CD4-positive, alpha-beta T cell treated with Interleukin-17A for 4 hours (primary cell): ENCODE results near the gene PCDHGA6.
A peak's percentile ranks its signal among the peaks of the same experiment; 100 is the strongest.
"Not testable (repeated sequence)": the region's sequence is repeated elsewhere in the genome, so short reads cannot be mapped to it uniquely, and the experiment has no call there.

ENCODE experiments used
- DNase-seq: peaks from one replicate; pipeline ENCODE4 v3.0.0-alpha.2; 2020; ENCODE audit warnings: mixed read lengths

Gene PCDHGA6

DNA sequence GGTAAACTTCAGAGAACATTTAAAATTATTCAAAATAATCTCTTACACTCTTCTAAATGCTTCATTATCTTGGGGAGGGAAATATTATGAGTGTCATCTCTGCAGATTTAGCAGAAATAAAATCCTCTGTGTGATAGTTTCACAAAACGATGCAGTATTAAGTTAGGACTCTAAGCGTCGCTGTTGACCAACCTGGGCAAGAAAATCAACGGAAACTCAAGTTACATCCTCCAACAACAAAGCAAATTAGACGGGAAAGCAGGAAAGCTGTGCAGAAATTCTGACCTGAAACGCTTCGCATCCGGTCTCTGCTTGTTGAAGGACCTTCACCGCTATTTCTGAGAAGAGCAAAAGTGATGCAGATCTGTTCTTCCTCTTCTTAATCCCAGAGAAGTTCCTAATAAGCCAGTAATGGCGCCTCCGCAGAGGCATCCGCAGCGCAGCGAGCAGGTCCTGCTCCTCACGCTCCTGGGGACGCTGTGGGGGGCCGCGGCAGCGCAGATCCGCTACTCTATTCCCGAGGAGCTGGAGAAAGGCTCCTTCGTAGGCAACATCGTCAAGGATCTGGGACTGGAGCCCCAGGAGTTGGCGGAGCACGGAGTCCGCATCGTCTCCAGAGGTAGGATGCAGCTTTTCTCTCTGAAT, at the start of gene PCDHGA6:
Gene PCDHGA6, plus strand, starts transcription at position 219 of the 645 bp plus-strand sequence. Its CDS starts 193 bp downstream, at position 412.
- no peak for DNase-seq

DNA sequence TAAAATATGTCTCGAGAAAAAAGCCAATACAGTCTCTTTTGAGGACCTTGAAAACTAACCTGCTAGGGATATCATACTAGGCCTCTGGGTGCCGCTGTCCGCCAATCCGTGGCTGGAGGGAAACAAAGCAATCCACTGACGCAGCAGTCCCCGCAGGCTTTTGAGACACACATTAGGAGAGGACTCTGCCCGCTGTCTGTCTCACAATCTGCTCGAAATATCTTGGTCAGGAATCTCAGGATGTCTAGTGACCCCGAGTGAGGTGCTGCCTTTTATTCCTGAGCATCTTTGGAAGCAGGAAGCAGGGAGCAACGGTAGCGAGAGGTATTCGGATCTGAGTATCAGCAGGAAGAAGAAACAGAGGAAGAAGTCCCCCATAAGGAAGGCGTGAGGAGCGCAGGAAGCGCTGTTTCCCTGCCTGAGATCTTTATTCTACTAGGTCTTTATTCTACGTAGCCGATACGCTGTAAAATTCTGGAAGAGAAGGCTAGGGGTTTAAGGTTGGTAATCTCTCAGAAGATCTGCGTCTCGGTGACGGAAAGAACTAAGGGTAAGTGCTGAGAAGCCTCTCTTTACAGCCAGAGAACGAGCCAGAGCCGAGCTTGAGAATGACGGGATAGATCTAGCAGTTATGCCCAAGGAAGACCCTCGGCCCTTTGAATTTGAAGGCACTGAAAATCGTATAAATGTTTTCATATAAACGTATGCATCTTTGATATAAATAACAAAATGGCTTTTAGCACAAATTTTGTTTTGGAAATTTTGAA, 47.4 kb upstream of the PCDHGA6 start:
- peak; percentile 76 for DNase-seq

DNA sequence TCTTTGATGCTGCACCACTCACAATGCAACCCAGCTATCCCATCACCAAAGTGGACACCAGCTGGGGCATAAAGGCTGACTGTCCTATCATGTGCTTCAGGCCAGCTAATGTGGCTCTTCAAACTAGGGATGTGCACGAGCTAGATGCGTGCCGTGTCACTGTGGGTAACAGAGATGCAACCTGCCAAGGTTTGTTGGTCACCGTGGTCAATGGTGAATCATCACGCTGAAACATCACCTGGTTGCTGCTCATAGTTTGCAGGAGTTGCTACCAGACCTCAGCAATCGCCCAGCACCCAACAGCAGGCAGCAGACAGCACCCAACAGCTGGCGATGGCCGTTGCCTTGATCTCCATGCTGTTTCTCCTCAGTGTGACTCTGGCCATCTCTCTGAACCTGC, 45.5 kb upstream of the PCDHGA6 start:
- DNase-seq = no peak

DNA sequence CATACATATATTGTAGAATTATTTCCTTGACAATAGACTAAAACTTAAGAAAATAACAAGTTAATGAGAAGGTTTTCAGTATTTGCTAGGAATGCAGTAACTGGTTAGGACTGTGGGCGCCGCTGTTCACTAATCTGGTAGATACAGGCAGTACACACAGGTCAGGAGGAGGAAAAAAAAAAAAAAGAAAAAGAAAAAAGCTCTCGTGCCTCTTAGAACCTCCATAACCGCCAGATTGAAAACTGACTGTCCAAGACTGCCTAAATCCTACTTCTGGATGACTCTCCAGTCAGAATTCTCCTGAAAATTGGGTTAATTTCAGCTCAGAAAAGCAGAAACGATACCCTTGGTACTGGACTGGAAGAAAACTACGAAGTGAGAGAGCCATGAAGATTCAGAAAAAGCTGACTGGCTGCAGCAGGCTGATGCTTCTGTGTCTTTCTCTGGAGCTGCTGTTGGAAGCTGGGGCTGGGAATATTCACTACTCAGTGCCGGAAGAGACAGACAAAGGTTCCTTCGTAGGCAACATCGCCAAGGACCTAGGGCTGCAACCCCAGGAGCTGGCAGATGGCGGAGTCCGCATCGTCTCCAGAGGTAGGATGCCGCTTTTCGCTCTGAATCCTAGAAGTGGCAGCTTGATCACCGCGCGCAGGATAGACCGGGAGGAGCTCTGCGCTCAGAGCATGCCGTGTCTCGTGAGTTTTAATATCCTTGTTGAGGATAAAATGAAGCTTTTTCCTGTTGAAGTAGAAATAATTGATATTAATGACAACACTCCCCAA, 43.2 kb upstream of the PCDHGA6 start, which contains the start of gene PCDHGA1:
Gene PCDHGA1, plus strand, starts transcription at position 216 of the 782 bp plus-strand sequence.
- peak; percentile 41 for DNase-seq

DNA sequence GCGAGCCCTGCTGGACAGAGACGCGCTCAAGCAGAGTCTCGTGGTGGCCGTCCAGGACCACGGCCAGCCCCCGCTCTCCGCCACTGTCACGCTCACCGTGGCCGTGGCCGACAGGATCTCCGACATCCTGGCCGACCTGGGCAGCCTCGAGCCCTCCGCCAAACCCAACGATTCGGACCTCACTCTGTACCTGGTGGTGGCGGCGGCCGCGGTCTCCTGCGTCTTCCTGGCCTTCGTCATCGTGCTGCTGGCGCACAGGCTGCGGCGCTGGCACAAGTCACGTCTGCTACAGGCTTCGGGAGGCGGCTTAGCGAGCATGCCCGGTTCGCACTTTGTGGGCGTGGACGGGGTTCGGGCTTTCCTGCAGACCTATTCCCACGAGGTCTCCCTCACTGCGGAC, 41.1 kb upstream of the PCDHGA6 start:
- DNase-seq = not testable (repeated sequence)

DNA sequence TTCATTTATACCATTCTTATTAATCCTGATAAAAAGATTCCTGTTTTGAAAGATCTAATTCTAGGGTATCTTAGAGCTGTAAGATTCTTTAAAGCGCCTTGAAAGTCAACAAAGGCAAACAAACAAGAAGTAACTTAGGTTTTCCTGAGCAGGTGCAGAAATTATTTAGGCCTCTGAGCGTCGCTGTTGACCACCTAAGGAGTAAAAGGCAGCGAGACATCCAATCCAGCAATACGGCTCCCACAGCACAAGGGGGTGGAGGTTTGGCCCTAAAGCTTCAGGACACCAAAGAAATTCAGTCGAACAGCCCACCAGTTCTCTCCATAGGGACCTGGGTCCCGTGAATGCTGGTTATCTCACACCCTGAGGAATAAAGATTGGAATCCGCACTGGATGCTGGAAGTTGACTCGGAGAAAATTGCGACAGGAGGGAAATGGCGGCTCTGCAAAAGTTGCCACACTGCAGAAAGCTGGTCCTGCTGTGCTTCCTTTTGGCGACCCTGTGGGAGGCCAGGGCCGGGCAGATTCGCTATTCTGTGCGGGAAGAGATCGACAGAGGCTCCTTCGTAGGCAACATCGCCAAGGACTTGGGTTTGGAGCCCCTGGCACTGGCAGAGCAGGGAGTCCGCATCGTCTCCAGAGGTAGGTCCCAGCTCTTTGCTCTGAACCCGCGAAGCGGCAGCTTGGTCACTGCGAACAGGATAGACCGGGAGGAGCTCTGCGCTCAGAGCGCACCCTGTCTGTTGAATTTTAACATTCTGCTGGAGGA, 35.0 kb upstream of the PCDHGA6 start, which contains the start of gene PCDHGA2:
Gene PCDHGA2, plus strand, starts transcription at position 223 of the 769 bp plus-strand sequence.
- DNase-seq = no peak

DNA sequence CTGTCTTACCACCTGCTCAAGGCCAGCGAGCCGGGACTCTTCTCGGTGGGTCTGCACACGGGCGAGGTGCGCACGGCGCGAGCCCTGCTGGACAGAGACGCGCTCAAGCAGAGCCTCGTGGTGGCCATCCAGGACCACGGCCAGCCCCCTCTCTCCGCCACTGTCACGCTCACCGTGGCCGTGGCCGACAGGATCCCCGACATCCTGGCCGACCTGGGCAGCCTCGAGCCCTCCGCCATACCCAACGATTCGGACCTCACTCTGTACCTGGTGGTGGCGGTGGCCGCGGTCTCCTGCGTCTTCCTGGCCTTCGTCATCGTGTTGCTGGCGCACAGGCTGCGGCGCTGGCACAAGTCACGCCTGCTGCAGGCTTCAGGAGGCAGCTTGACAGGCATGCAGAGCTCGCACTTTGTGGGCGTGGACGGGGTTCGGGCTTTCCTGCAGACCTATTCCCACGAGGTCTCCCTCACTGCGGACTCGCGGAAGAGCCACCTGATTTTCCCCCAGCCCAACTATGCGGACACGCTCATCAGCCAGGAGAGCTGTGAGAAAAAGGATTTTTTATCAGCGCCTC, 32.8 kb upstream of the PCDHGA6 start:
- DNase-seq = not testable (repeated sequence)

DNA sequence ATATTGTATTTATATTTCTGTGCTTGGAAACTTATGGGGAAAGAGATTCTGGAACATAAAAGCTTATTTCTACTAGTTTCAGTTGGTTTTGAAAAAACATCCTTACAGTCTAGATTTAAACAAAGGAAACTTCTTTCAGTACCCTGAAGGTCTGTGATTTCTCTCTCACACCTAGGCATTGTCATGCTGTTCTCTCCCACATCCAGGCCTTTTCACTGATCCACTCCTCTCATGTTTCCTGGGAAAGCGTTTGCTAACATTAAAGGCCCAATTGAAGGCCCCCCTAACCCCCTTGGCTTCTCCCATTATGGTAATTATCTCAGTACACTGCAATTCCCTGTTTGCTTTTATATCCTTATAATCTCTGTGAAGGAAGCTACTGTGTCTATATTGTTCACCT, 30.9 kb upstream of the PCDHGA6 start:
- no peak for DNase-seq

DNA sequence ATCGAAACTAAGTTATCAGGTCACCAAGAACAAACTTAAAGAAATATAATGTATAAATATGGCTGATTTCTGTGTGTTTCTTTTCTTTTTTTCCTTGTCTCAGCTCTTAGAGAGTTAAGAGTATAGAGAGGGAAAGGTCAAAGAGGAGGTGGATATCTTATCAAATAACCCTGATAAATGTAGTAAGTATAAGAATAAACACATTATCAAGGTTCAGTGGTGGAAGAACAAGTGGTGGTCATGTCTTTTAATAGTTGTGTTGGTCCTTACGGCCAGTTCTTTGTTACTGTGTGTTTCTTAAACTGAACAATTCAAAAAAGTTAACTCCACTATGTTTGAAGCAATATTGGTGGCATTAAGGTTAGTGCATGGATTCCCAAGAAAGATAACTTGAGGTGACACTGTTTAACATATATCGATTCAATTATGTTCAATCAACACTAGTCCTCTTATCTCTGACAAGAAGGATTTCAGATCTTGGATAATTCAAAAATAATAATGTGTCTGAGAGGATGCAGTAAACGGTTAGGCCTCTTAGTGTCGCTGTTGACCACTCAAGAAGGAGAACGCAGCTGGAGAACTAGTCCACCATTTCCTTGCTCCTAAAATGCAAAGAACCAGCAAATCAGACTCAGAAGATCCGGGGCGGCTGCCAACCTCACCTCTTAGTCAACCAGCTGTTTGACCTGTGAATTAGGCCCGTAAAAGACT, 30.3 kb upstream of the PCDHGA6 start, which contains the start of gene PCDHGA3:
Gene PCDHGA3, plus strand, starts transcription at position 588 of the 711 bp plus-strand sequence. CDS start 205 bp downstream, outside the sequence.
- no peak for DNase-seq

DNA sequence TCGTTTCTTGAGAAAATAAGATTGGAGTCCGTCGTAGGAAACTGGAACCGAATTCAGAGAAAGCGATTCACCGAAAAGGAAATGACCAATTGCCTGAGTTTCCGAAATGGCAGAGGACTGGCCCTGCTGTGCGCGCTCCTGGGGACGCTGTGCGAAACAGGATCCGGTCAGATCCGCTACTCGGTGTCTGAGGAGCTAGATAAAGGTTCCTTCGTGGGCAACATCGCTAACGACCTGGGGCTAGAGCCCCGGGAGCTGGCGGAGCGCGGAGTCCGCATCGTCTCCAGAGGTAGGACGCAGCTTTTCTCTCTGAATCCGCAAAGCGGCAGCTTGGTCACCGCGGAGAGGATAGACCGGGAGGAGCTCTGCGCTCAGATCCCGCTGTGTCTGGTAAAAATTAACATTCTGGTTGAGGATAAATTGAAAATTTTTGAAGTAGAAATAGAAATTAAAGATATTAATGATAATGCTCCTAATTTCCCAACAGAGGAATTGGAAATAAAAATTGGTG, 29.7 kb upstream of the PCDHGA6 start:
- DNase-seq = no peak

DNA sequence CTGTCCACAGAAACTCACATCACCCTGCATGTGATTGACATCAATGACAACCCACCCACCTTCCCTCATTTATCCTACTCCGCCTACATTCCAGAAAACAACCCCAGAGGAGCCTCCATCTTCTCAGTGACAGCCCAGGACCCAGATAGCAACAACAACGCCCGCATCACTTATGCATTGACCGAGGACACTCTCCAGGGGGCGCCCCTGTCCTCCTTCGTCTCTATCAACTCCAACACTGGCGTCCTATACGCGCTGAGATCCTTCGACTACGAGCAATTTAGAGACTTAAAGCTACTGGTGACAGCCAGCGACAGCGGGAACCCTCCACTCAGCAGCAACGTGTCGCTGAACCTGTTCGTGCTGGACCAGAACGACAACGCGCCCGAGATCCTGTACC, 28.4 kb upstream of the PCDHGA6 start:
- no peak for DNase-seq

DNA sequence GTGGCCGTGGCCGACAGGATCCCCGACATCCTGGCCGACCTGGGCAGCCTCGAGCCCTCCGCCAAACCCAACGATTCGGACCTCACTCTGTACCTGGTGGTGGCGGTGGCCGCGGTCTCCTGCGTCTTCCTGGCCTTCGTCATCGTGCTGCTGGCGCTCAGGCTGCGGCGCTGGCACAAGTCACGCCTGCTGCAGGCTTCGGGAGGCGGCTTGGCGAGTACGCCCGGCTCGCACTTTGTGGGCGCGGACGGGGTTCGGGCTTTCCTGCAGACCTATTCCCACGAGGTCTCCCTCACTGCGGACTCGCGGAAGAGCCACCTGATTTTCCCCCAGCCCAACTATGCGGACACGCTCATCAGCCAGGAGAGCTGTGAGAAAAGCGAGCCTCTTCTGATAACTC, 27.7 kb upstream of the PCDHGA6 start:
- DNase-seq = not testable (repeated sequence)

DNA sequence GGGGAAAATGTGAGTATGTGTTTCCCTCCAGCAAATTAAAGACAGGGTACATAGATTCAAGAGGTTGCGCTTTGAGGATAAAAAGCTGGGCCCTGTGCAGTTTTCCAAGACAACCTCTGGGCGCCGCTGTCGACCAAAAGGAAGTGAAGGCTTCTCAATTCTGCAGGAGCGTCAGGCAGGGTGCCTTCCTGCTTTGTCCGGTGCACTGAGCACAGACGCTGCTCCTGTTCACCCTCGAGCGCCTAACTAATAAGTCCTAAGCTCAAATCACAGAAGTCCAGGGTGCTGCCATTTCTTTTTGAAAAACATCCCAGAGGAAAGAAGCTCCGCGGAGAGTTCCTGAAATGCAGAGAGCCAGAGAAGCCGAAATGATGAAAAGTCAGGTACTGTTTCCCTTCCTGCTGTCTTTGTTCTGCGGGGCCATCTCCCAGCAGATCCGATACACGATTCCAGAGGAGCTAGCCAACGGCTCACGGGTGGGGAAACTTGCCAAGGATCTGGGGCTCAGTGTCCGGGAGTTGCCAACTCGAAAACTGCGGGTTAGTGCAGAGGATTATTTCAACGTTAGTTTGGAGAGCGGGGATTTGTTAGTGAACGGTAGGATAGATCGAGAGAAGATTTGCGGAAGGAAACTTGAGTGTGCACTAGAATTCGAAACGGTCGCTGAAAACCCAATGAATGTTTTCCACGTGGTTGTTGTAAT, 23.6 kb upstream of the PCDHGA6 start, which contains the start of gene PCDHGB1:
Gene PCDHGB1, plus strand, starts transcription at position 183 of the 703 bp plus-strand sequence. Its CDS starts 162 bp downstream, at position 345.
- DNase-seq = peak; percentile 44

DNA sequence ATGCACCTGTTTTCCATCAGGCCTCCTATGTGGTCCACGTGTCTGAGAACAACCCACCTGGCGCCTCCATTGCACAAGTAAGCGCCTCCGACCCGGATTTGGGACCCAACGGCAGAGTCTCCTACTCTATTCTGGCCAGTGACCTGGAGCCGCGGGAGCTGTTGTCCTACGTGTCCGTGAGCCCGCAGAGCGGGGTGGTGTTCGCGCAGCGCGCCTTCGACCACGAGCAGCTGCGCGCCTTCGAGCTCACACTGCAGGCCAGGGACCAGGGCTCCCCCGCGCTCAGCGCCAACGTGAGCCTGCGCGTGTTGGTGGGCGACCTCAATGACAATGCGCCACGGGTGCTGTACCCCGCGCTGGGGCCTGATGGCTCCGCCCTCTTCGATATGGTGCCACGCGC, 22.1 kb upstream of the PCDHGA6 start:
- DNase-seq = no peak

DNA sequence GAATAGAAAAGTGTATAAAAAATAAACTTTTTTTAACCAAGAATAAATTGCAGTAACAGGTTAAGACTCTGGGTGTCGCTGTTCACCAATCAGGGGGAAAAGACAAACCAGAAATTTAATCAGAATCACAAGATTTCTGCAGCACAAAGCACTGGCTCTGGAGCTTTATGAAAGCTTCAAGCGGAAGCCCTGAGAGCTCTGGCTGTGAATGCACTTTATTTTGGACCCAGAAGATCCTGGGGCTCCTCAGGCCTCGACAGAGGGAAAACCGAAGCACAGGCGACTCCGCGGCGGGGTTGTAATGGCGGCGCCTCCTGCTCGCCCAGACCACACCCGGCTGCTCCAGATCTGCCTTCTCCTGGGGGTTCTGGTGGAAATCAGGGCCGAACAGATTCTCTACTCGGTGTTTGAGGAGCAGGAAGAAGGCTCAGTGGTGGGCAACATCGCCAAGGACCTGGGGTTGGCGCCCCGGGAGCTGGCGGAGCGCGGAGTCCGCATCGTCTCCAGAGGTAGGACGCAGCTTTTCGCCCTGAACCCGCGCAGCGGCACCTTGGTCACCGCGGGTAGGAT, 18.7 kb upstream of the PCDHGA6 start, which contains the start of gene PCDHGA4:
Gene PCDHGA4, plus strand, starts transcription at position 122 of the 570 bp plus-strand sequence. Its CDS starts 87 bp downstream, at position 209.
- DNase-seq = no peak

DNA sequence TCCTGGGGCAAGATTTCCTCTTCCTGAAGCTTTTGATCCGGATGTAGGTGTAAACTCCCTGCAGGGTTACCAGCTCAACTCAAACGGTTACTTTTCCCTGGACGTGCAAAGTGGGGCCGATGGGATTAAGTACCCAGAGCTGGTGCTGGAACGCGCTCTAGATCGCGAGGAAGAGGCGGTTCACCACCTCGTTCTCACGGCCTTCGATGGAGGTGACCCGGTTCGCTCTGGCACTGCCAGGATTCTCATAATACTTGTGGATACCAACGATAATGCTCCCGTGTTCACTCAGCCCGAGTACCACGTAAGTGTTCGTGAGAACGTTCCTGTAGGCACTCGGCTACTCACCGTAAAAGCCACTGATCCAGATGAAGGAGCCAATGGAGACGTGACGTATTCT, 18.1 kb upstream of the PCDHGA6 start:
- DNase-seq = no peak

DNA sequence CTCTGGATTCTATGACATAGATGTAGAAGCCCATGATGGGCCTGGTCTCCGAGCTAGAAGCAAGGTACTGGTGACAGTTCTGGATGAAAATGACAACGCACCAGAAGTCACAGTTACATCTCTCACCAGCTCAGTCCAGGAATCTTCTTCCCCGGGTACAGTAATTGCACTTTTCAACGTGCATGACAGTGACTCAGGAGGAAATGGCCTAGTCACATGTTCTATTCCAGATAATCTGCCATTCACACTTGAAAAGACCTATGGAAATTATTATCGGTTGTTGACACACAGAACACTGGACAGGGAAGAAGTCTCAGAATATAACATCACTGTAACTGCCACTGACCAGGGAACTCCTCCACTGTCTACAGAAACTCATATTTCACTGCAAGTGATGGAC, 17.6 kb upstream of the PCDHGA6 start:
- no peak for DNase-seq

DNA sequence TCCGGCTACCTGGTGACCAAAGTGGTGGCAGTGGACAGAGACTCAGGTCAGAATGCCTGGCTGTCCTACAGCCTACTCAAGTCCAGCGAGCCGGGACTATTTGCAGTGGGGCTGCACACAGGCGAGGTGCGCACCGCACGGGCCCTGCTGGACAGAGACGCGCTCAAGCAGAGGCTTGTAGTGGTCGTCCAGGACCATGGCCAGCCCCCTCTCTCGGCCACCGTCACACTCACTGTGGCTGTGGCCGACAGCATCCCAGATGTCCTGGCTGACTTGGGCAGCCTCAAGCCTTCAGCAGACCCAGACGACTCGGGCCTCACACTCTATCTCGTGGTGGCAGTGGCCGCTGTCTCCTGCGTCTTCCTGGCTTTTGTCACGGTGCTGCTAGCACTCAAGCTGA, 16.7 kb upstream of the PCDHGA6 start:
- DNase-seq = no peak

DNA sequence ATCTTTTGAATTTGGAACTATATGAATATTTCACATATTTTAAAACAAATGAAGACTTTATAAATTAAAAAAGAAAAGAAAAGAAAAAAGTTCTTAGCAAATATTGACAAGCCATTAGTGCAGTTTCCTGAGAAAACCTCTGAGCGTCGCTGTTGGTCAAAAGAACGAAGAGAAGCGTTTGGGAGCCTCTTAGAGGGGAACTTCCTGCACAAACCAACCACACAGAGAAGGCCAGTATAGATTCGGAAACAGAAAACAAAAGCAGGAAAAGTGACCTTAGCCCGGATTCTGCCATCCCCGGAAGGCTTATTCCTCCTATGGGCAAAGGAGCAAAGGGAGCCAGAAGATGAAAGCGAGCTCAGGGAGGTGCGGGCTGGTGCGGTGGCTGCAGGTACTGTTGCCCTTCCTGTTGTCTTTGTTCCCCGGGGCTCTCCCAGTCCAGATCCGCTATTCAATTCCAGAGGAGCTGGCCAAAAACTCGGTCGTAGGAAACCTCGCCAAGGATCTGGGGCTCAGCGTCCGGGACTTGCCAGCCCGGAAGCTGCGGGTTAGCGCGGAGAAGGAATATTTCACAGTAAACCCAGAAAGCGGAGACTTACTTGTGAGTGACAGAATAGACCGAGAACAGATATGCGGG, 13.8 kb upstream of the PCDHGA6 start, which contains the start of gene PCDHGB2:
Gene PCDHGB2, plus strand, starts transcription at position 205 of the 637 bp plus-strand sequence. Its CDS starts 142 bp downstream, at position 347.
- DNase-seq = no peak
